H1 (cell line): ENCODE measurements around the gene LAT. TPM values are rescaled to one million over a fixed set of nuclear protein-coding genes. Genes with fewer than 3 reads are reported as not detected.

ENCODE experiments used
- CTCF ChIA-PET: fragments of 300-600 bp; sonication (Branson Sonifier 250); formaldehyde crosslinking; loops from one replicate; lab custom pipeline; 2021; ENCODE audit not compliant: partially characterized antibody; lab: Charles Lee
- POLR2A ChIA-PET: fragments of 300-600 bp; sonication (Branson Sonifier 250); formaldehyde crosslinking; loops from one replicate; lab custom pipeline; 2021; ENCODE audit warnings: inconsistent platforms; ENCODE audit not compliant: partially characterized antibody; lab: Charles Lee
- DNase-seq, 2 experiments: peaks; one replicate each; pipeline versions ENCODE4 v3.0.0 to v3.0.0-alpha.2; 2010 to 2022; ENCODE audit warnings: low spot score in 2 of 2, low read depth in 1 of 2, mixed read lengths in 1 of 2
- FAIRE-seq: peaks from 2 replicates; lab custom pipeline; 2011; peaks lifted over from hg19 to GRCh38; lab: Jason Lieb, UNC
- H2AFZ ChIP-seq: 2 replicates; pipeline ENCODE4 v1.8.1; 2012; ENCODE audit warnings: low read length, inconsistent platforms
- H2AK5ac ChIP-seq: 2 replicates; pipeline ENCODE4 v1.6.1; 2013; ENCODE audit warnings: low read depth, low read length
- H2BK120ac ChIP-seq: replicated peaks from 2 replicates; pipeline ENCODE3; 2013; ENCODE audit warnings: low read depth, low read length, inconsistent platforms
- H2BK12ac ChIP-seq: 2 replicates; pipeline ENCODE4 v1.6.1; 2013; ENCODE audit warnings: low read depth, low read length
- H2BK15ac ChIP-seq: 2 replicates; pipeline ENCODE4 v1.6.1; 2013; ENCODE audit warnings: low read length
- H2BK20ac ChIP-seq: 2 replicates; pipeline ENCODE4 v1.6.1; 2013; ENCODE audit warnings: low read length
- H2BK5ac ChIP-seq: 2 replicates; pipeline ENCODE4 v1.6.1; 2013; ENCODE audit warnings: low read depth, low read length
- H3K14ac ChIP-seq: 2 replicates; pipeline ENCODE4 v1.6.1; 2013; ENCODE audit warnings: inconsistent platforms; ENCODE audit not compliant: insufficient read length
- H3K18ac ChIP-seq: 2 replicates; pipeline ENCODE4 v1.6.1; 2013; ENCODE audit warnings: low read length; ENCODE audit errors: extremely low read depth
- H3K23ac ChIP-seq: 2 replicates; pipeline ENCODE4 v1.6.1; 2013; ENCODE audit warnings: inconsistent platforms; ENCODE audit not compliant: insufficient read length
- H3K23me2 ChIP-seq: 2 replicates; pipeline ENCODE4 v1.6.1; 2013; ENCODE audit warnings: low read depth, low read length
- H3K27ac ChIP-seq: 2 replicates; pipeline ENCODE4 v1.6.1; 2011; ENCODE audit warnings: low read depth, low read length, inconsistent platforms
- H3K27me3 ChIP-seq, 4 experiments: replicated peaks in 1 of 4; 1 replicate in 1 of 4; 2 replicates in 3 of 4; pipeline versions ENCODE4 v1.6.1 to v1.8.1; 2011 to 2013; ENCODE audit warnings: low read length in 3 of 4, mild to moderate bottlenecking in 3 of 4, inconsistent platforms in 2 of 4, mixed read lengths in 2 of 4, moderate library complexity in 1 of 4; ENCODE audit not compliant: control insufficient read depth in 3 of 4, insufficient read depth in 3 of 4; ENCODE audit errors: extremely low read depth in 1 of 4
- H3K36me3 ChIP-seq, 4 experiments: 2 replicates each; pipeline versions ENCODE4 v1.6.1 to v1.8.1; 2011 to 2013; ENCODE audit warnings: mild to moderate bottlenecking in 4 of 4, low read length in 3 of 4, moderate library complexity in 2 of 4, control low read depth in 1 of 4, inconsistent platforms in 1 of 4; ENCODE audit not compliant: insufficient read depth in 4 of 4, control insufficient read depth in 2 of 4
- H3K4ac ChIP-seq: replicated peaks from 2 replicates; pipeline ENCODE3; 2013; ENCODE audit warnings: low read length, low read depth, mixed read lengths, inconsistent platforms; ENCODE audit not compliant: insufficient read length
- H3K4me1 ChIP-seq, 4 experiments: replicated peaks in 1 of 4; 1 replicate in 1 of 4; 2 replicates in 3 of 4; pipeline versions ENCODE4 v1.6.1 to v1.8.1; 2011 to 2013; ENCODE audit warnings: low read length in 3 of 4, inconsistent platforms in 2 of 4, mixed read lengths in 1 of 4; ENCODE audit not compliant: insufficient read depth in 4 of 4, control insufficient read depth in 3 of 4
- H3K4me2 ChIP-seq, 2 experiments: 2 replicates each; pipeline versions ENCODE4 v1.6.1 to v1.8.1; 2011 to 2013; ENCODE audit warnings: low read depth in 2 of 2, low read length in 2 of 2, control low read depth in 1 of 2, inconsistent platforms in 1 of 2, mild to moderate bottlenecking in 1 of 2; ENCODE audit not compliant: insufficient read depth in 1 of 2
- H3K4me3 ChIP-seq, 4 experiments: fragments of 200-600, 300-600 bp in 1 of 4; sonication (generic), shearing (Covaris generic), sonication (Bioruptor Twin) in 1 of 4; 2 replicates each; pipeline versions ENCODE4 v1.5.1 to v1.8.1; 2011 to 2016; ENCODE audit warnings: low read length in 4 of 4, low read depth in 3 of 4, control low read depth in 2 of 4, inconsistent platforms in 2 of 4, mild to moderate bottlenecking in 2 of 4, mixed read lengths in 1 of 4, moderate library complexity in 1 of 4; ENCODE audit not compliant: insufficient read depth in 2 of 4; ENCODE audit errors: extremely low read depth in 1 of 4
- H3K56ac ChIP-seq: replicated peaks from 2 replicates; pipeline ENCODE3; 2013; ENCODE audit warnings: low read depth, mild to moderate bottlenecking, mixed read lengths, low read length, inconsistent platforms; ENCODE audit not compliant: insufficient read length
- H3K79me1 ChIP-seq: 2 replicates; pipeline ENCODE4 v1.6.1; 2013; ENCODE audit warnings: low read depth, low read length, control low read depth
- H3K79me2 ChIP-seq, 2 experiments: 2 replicates each; pipeline versions ENCODE4 v1.6.1 to v1.8.1; 2012 to 2013; ENCODE audit warnings: low read length in 2 of 2, mild to moderate bottlenecking in 2 of 2, inconsistent platforms in 1 of 2; ENCODE audit not compliant: insufficient read depth in 2 of 2, control insufficient read depth in 1 of 2
- H3K9ac ChIP-seq, 4 experiments: replicated peaks in 1 of 4; 1 replicate in 1 of 4; 2 replicates in 3 of 4; pipeline versions ENCODE4 v1.6.1 to v1.8.1; 2011 to 2013; ENCODE audit warnings: low read depth in 3 of 4, low read length in 3 of 4, control low read depth in 2 of 4, mild to moderate bottlenecking in 2 of 4, moderate library complexity in 2 of 4, inconsistent platforms in 1 of 4; ENCODE audit errors: extremely low read depth in 1 of 4
- H3K9me3 ChIP-seq, 2 experiments: 2 replicates each; pipeline versions ENCODE4 v1.6.1 to v1.8.1; 2012 to 2013; ENCODE audit warnings: mild to moderate bottlenecking in 2 of 2, moderate library complexity in 2 of 2, control low read depth in 1 of 2, inconsistent platforms in 1 of 2, low read depth in 1 of 2, low read length in 1 of 2, mixed read lengths in 1 of 2; ENCODE audit not compliant: insufficient read depth in 2 of 2
- H4K20me1 ChIP-seq, 2 experiments: replicated peaks in 1 of 2; 2 replicates each; pipeline versions ENCODE3 to v1.8.1; 2011 to 2013; ENCODE audit warnings: inconsistent platforms in 2 of 2, low read length in 2 of 2, mild to moderate bottlenecking in 1 of 2; ENCODE audit not compliant: insufficient read depth in 2 of 2, control insufficient read depth in 1 of 2
- H4K5ac ChIP-seq: 2 replicates; pipeline ENCODE4 v1.6.1; 2013; ENCODE audit warnings: low read length, low read depth, mixed read lengths, inconsistent platforms; ENCODE audit not compliant: insufficient read length
- H4K8ac ChIP-seq: 2 replicates; pipeline ENCODE4 v1.8.0; 2013; ENCODE audit warnings: mild to moderate bottlenecking, moderate library complexity, low read length, inconsistent platforms; ENCODE audit not compliant: insufficient read depth; ENCODE audit errors: extremely low read depth
- H4K91ac ChIP-seq: replicated peaks from 2 replicates; pipeline ENCODE3; 2013; ENCODE audit warnings: low read length, mixed read lengths, inconsistent platforms; ENCODE audit not compliant: insufficient read length
- CREB1 ChIP-seq: IDR thresholded peaks from 2 replicates; pipeline ENCODE4 v1.6.1; 2012; ENCODE audit warnings: inconsistent platforms
- CTCF ChIP-seq, 3 experiments: IDR thresholded peaks; 1 replicate in 2 of 3; 2 replicates in 1 of 3; pipeline versions ENCODE4 v1.5.1 to v1.6.1; 2011; ENCODE audit warnings: low read length in 3 of 3, mild to moderate bottlenecking in 3 of 3, inconsistent platforms in 2 of 3, low read depth in 1 of 3, moderate library complexity in 1 of 3; ENCODE audit not compliant: insufficient read depth in 1 of 3; ENCODE audit errors: control extremely low read depth in 1 of 3
- EGR1 ChIP-seq: IDR thresholded peaks from 2 replicates; pipeline ENCODE4 v1.6.1; 2011; ENCODE audit warnings: low read depth, low read length, borderline replicate concordance
- GABPA ChIP-seq: IDR thresholded peaks from 2 replicates; pipeline ENCODE4 v1.6.1; 2011; ENCODE audit warnings: mild to moderate bottlenecking, low read length, moderate library complexity, borderline replicate concordance; ENCODE audit not compliant: insufficient read depth
- SIX5 ChIP-seq: IDR thresholded peaks from 2 replicates; pipeline ENCODE4 v1.6.1; 2011; ENCODE audit warnings: mild to moderate bottlenecking, low read depth, low read length
- TEAD4 ChIP-seq: IDR thresholded peaks from 2 replicates; pipeline ENCODE4 v1.6.1; 2012; ENCODE audit warnings: low read depth, low read length, inconsistent platforms, mixed read lengths
- WGBS, 2 experiments: shearing (Covaris generic) in 1 of 2; methylation state at CpG; one replicate each; pipeline versions ENCODE4 v1.1.6 to v1.1.7; 2013 to 2015; ENCODE audit warnings: low lambda C conversion rate in 2 of 2, mixed read lengths in 2 of 2, inconsistent platforms in 1 of 2, low coverage in 1 of 2, missing lambda C conversion rate in 1 of 2; ENCODE audit not compliant: insufficient replicate concordance in 2 of 2, insufficient coverage in 1 of 2, insufficient read length in 1 of 2; ENCODE audit errors: extremely low coverage in 1 of 2, missing lambda C conversion rate in 1 of 2; 5-methylcytosine and 5-hydroxymethylcytosine counted together
- polyA plus RNA-seq, 7 experiments: library from polyadenylated mRNA; depleted of rRNA in 3 of 7; stranded (reverse) in 5 of 7; unstranded in 2 of 7; fragments of >200 nt in 5 of 7; fragments of 200-250 nt in 2 of 7; gene quantifications; 1 replicate in 5 of 7; 2 replicates in 1 of 7; 4 replicates in 1 of 7; pipeline versions ENCODE4 v1.2.1 to v1.2.3, GENCODE V29; 2011 to 2013; ENCODE audit warnings: missing spikeins in 2 of 7, mixed read lengths in 2 of 7
- total RNA-seq: library from RNA; stranded (reverse); fragmentation: NEBNext Ultra II Directional; extraction: Animal tissue kit (Norgen Biotek cat#: 25700); gene quantifications from 2 replicates; pipeline ENCODE4 v1.2.1, GENCODE V29; 2021

Gene LAT
- total and polyA plus RNA-seq, 2 of the 8 experiments (the other 6 are each of a cell fraction or from before 2014, with no cell fraction given) = 2.7 to 3.4 TPM

- TF ChIP-seq CTCF (IDR thresholded peaks at IDR 0.05; ENCODE audit: control extremely low read depth in 1 of 3, insufficient read depth in 1 of 3, low read depth in 1 of 3, low read length in 3 of 3) (0 out of 4 replicates have a peak, but pooled peaks of 1 of the 3 experiments have one; percentile 5), EGR1 (no peak), CREB1 (no peak), GABPA (no peak), SIX5 (no peak), TEAD4 (no peak)
- Histone ChIP-seq H3K27ac (no peak overlapping the region), H3K23ac (no peak overlapping the region), H3K14ac (no peak overlapping the region), H2AK5ac (no peak overlapping the region), H4K8ac (no peak overlapping the region), H3K9me3 (peaks cover 5 to 7% of the 10 kb centered on the region in 2 experiments; a peak in 2 of 4 replicates), H3K36me3 (peaks cover 0 to 16% (median 5%) of the 10 kb centered on the region in 4 experiments; a peak in 4 of 8 replicates), H2BK120ac (no peak overlapping the region), H2BK15ac (no peak overlapping the region), H2AFZ (no peak overlapping the region), H3K79me2 (no peaks in the 10 kb centered on the region), H3K4me3 (no peak overlapping the region), H4K91ac (no peak overlapping the region), H3K23me2 (no peaks in the 10 kb centered on the region), H2BK5ac (no peak overlapping the region), H3K4ac (no peak overlapping the region), H4K5ac (no peak overlapping the region), H2BK12ac (no peak overlapping the region), H3K27me3 (no peaks in the 10 kb centered on the region), H3K9ac (no peak overlapping the region), H2BK20ac (no peak overlapping the region), H4K20me1 (peaks cover 2 to 3% of the 10 kb centered on the region in 2 experiments), H3K4me1 (no peaks in the 10 kb centered on the region), H3K56ac (no peak overlapping the region), H3K18ac (no peak overlapping the region), H3K4me2 (no peak overlapping the region), H3K79me1 (peaks cover 4% of the 10 kb centered on the region; the same call in 1 of the 2 replicates)
- DNase-seq (no peak), FAIRE-seq (no peak)
- WGBS, 2 experiments = 88% methylated on average over 7 of the region's 7 CpGs; no CpG with 5 or more reads in 1 of the 2 experiments
- ChIA-PET POLR2A (interaction anchor here (1.1 to 2.0 kb wide), 4 partner anchors 7 to 18 kb away, joined by 3 to 5 read pairs (median 4); no protein-coding TSS in a partner anchor), CTCF (interaction anchor here (0.6 to 2.8 kb wide), 15 partner anchors 9 to 842 kb away, joined by 3 to 13 read pairs (median 4); no protein-coding TSS in a partner anchor)
Observed at GRCh38 chr16:28980929-28981328, 3.9 kb upstream of the LAT start.
